Brain microvascular endothelial cell (primary cell): Measurements from ENCODE around the gene THBS1.

Source experiments
- DNase-seq: peaks from one replicate; pipeline ENCODE4 v3.0.0-alpha.2; 2020
- H3K27ac ChIP-seq: fragments of 250-450 bp; sonication (Bioruptor Pico); 2 replicates; pipeline ENCODE4 v1.5.1; 2020; ENCODE audit warnings: mild to moderate bottlenecking, moderate library complexity
- H3K27me3 ChIP-seq: fragments of 250-450 bp; sonication (Bioruptor Pico); replicated peaks from 2 replicates; pipeline ENCODE4 v1.5.1; 2020; ENCODE audit warnings: mild to moderate bottlenecking
- H3K36me3 ChIP-seq: fragments of 250-450 bp; sonication (Bioruptor Pico); replicated peaks from 2 replicates; pipeline ENCODE4 v1.5.1; 2020; ENCODE audit warnings: mild to moderate bottlenecking
- H3K4me3 ChIP-seq: 2 replicates; pipeline ENCODE4 v1.5.1; 2011; ENCODE audit warnings: low read depth, mild to moderate bottlenecking, control low read depth, low read length, moderate library complexity
- CTCF ChIP-seq: IDR thresholded peaks from 2 replicates; pipeline ENCODE4 v1.5.1; 2011; ENCODE audit warnings: low read depth, mild to moderate bottlenecking, moderate library complexity, low read length, control low read depth, inconsistent platforms; ENCODE audit errors: missing control alignments
- in situ Hi-C: cut with HindIII; loops from 2 replicates; pipeline ENCODE4 v1.10.0; 2017; ENCODE audit warnings: low sequenced_read_pairs, low pct_ligation_motif_present

The THBS1 gene

DNA sequence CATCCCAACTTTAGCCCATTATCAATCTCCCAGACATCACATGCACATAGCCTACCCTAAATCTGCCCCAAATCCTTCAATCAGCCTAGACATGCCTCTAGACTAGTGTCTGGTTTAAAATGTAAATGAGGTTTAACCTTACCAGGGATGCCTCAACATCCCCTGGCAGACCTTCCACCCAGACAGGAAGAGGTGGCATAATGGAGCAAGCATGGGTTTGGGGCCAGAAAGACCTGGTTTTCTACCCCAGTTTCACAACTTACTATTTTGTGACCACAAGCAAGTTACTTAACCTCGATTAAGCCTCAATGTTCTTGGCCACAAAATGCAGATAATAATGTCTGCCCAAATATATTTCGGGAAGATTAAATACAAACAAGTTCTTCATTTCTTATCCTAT, 28.3 kb upstream of the THBS1 start:
- no peak overlapping the region for H3K27ac ChIP-seq
- H3K27me3 ChIP-seq = no peaks in the 10 kb centered on the region
- TF ChIP-seq CTCF = no peak
- H3K4me3 ChIP-seq = no peak overlapping the region
- no peaks in the 10 kb centered on the region for H3K36me3 ChIP-seq
- DNase-seq = no peak
- in situ Hi-C loops = no loop called here

- in situ Hi-C loops = no loop called here
- no peak overlapping the region for H3K4me3 ChIP-seq
- no peak for TF ChIP-seq CTCF
- no peaks in the 10 kb centered on the region for H3K27me3 ChIP-seq
- H3K36me3 ChIP-seq = no peaks in the 10 kb centered on the region
- H3K27ac ChIP-seq = no peak overlapping the region
- no peak for DNase-seq
These were observed 26.8 kb upstream of the THBS1 start for GRCh38 chr15:39553947-39554693.

DNA sequence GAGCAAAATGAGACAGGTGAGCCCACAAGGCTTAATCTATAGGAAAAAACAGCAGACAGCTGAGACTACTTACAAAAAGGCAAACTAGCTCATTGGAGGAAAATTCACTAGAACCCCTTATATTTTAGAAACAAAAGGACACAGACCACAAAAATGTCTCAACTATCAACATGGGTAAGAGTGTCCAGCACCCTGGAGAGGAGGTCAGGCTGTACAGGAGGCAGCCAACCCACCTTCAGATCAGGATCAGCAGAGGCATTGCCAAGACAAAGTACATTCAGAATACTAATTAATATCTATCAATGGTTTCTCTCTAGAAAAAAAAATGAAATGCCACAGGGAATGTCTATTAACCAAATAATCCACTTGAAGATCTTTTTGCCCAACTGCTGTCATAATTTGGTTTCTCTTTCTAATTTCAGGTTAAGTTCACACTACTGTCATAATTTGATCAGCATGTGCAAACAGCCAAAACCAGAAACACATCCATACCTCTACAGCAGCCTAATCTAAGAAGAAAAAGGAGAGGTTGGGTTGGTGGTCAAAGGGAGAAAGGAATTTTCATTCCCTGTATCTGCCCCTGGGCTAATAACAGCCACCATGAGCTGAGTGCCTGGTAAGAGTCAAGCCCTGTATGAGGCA, 26.0 kb upstream of the THBS1 start:
- no peaks in the 10 kb centered on the region for H3K27me3 ChIP-seq
- no peak overlapping the region for H3K4me3 ChIP-seq
- no peak overlapping the region for H3K27ac ChIP-seq
- no peak for TF ChIP-seq CTCF
- no peak for DNase-seq
- in situ Hi-C loops = no loop called here
- H3K36me3 ChIP-seq = no peaks in the 10 kb centered on the region

- Histone ChIP-seq H3K27ac (no peak overlapping the region), H3K36me3 (no peaks in the 10 kb centered on the region), H3K4me3 (no peak overlapping the region), H3K27me3 (no peaks in the 10 kb centered on the region)
- DNase-seq = no peak
- in situ Hi-C loops = no loop called here
- no peak for TF ChIP-seq CTCF
These were observed 25.0 kb upstream of the THBS1 start for GRCh38 chr15:39555885-39556284.

DNA sequence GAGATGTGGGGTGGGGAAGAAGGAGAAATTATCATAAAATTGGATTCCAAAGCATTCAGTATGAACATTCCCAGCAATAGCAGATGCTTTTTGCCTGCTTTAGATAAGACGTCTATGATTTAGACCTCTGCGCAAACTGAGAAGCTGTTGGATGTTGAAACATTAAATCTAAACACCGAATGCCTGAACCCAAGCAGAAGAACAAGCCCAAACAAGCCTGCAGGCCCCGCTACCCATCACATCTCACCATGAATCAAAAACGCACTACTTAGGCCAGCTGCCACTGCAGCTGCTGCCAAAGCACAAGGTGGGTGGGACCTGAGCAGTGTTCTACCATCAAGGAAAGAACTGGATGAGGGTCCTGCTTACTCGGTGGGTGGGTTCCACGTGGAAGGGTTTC, 24.4 kb upstream of the THBS1 start:
- TF ChIP-seq CTCF = no peak
- H3K27me3 ChIP-seq = no peaks in the 10 kb centered on the region
- no peaks in the 10 kb centered on the region for H3K36me3 ChIP-seq
- DNase-seq = no peak
- H3K4me3 ChIP-seq = no peak overlapping the region
- in situ Hi-C loops = no loop called here
- H3K27ac ChIP-seq = no peak overlapping the region

- Histone ChIP-seq H3K27ac (no peak overlapping the region), H3K4me3 (no peak overlapping the region), H3K27me3 (no peaks in the 10 kb centered on the region), H3K36me3 (no peaks in the 10 kb centered on the region)
- TF ChIP-seq CTCF = no peak
- no peak for DNase-seq
- in situ Hi-C loops = no loop called here
These were observed 22.5 kb upstream of the THBS1 start for GRCh38 chr15:39558421-39558820.
